ENCODE measurements around the gene KCNQ1. TPM values are rescaled to one million over a fixed set of nuclear protein-coding genes. Genes with fewer than 3 reads are reported as not detected.

Gene KCNQ1
- total RNA-seq, 2 donors from 2014 or later = 33.5 to 39.7 TPM

DNA sequence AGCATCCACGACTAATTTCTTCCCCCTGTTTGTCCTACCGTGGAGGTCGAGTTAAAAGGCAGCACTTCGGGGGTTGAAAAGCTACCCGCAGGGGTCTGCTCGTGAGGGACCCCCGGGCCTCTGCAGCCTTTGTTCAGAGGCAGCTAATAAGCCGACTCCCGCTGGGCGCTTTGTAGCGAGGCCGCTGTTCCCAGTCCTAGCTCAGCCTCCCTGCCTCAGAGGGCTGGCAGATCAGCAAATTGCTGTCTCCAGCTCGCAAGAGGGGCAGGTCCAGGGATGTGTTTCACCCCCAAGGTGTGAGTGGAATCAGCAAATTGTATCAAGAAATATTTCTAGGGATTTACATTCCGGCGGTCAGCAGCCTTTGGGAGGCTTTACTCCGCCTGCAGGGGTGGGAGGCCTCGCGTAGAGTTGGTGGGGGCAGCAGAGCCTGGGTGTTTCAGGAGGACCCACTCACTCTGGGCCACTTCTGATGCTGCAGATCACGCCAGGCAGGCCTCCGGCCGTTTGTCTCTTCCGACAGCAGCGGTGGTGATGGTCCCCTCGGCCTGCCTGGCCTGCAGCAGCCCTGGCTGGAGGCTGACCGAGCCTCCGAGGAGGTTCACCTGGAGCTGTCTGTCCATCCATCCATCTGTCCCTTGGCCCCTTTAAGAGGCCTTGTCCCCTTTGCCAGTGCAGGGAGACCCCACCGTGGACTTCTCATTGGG lies 276.6 kb downstream of the KCNQ1 start:
- intact Hi-C loops (cut with DNase I) = no loop called here
- ATAC-seq = no peak
- DNase-seq = no peak

DNA sequence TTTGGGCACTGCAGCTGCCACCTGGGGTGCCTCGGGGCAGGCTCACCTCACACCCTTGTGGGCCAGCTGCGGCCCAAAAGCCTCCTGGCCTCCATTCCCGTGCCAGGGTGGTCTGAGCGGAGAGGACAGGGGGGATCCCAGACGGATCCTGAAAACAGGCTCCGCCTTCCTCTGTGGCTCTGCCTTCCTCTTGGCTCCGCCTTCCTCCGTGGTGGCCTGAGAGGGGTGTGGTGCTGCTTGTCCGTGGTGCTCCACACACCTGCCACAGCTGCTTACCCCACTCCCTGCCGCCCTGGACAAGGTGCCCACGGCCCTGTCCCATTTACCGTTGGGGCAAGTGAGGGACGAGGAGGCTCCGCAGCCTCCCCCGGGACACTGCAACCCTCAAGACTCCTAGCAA lies 278.1 kb downstream of the KCNQ1 start:
- DNase-seq = no peak
- ATAC-seq = no peak
- intact Hi-C loops (cut with DNase I) = no loop called here

DNA sequence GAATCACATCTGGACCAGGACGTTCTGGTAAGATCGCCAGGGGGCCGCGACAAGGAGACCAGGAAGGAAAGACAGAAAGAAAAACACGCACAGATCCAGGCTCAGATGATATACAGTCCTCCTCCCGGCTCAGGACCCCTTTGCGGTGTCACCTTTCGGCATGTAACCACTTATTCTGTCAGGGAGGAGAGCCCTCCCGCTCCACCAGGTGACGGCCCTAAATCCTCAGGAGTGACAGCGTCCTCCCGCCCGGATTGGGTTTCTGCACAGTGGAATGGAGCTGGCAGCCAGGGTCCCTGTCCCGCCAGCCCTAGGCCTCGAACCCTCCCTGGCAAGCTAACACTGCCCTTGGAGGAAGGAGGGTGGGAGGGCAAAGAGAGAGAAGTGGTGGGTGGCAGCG lies 279.3 kb downstream of the KCNQ1 start:
- DNase-seq (no peak), ATAC-seq (no peak)
- intact Hi-C loops (cut with DNase I) = no loop called here

DNA sequence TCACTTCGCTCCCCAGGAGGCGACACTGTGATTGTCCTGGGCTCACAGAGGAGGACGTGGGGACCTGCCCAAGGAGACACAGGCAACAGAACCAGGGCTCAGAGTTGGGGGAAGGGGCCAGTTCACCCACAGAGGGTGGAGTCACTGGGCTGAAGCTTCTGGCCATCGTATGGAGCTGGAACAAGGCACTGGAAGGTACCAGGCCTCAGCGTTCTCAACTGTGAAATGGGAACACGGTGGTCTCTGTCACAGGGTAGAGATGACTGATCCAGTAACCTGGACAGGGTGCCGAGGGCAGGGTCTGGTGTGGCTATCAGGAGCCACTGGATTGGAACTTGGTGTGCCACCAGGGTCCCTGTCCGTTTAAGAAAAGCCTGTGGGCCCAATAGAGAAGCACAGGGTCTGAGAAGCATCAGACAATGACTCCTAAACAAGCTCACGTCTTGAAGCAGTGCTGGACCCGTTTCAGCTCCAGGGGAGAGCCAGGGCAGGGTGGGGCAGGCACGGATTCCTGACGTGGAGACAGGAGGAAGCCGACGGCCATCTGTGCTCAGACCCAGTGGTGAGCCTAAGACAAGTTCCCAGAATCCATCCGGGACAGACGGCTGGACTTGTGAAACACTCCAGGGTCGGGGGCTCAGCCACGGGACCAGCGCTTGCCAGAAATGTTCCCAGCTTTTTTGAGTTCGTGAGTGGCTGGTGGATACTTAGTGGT lies 280.0 kb downstream of the KCNQ1 start:
- DNase-seq (peak; percentile 54), ATAC-seq (peak; percentile 67 to 71)
- intact Hi-C loops (cut with DNase I) = no loop called here

DNA sequence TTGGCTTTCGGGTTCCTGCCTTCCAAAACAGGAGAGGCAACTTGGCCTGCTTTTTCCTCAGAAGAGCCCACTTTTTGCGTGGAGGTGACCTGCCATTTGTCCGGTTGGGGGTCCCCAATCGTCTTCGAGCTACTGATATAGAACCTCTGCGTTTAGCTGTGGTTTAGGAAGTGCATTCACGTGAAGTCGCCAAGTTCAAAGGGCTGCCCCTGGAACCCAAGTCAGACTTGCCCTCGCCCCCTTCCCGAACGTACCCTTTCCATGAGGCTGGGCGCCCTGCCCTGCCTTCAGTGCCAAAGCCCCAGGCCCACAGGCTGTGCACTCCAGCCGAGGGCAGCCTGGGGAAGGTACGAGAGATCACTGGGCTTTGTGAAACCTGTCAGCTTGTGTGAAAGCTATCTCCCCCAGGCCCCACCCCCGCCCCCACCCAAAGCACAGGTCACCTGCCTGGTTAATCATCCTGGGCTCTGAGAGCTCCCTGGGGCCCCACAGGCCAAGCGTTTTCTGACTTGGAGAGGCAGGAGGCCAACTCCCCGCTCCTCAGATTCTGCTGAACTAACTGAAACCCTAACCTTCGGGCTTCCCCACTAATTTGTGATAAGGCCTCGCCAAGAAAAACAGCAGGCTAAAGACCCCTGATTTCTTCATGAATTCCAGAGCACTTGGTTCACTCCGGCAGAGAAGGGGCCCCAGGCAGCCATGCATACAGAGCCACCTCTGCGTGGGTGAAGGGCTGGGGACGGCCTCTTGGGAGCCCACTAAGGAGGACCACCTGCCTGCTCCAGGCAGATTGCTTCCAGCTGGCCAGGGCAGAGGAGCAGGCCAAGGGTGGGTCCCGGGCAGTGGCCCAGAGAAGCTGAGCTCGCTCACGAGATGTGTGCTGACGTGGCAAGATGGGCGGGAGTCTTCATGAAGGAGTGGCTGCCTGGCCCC lies 280.8 kb downstream of the KCNQ1 start:
- ATAC-seq (peak; percentile 41 to 77), DNase-seq (peak; percentile 68)
- intact Hi-C loops (cut with DNase I) = no loop called here

DNA sequence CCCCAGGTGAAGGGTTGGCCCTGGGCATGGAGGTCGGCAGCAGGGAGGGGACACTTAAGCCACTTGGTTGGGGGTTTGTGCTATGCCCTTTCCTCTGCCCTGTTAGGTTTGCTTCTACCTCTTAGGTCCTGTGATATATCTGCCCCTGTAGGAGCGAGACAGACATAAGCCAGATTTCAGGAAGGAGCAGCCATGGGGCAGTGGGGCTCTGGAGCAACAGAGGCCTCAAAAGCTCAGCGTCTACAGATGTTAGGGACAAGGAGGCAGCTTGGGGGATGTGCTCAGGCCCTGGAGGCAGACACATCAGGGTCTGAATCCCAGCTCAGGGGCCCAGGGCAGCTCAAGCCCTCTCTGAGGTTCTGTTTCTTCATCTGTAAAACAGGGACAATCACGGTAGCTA lies 282.2 kb downstream of the KCNQ1 start:
- no peak for DNase-seq
- intact Hi-C loops (cut with DNase I) = no loop called here
- ATAC-seq = no peak

DNA sequence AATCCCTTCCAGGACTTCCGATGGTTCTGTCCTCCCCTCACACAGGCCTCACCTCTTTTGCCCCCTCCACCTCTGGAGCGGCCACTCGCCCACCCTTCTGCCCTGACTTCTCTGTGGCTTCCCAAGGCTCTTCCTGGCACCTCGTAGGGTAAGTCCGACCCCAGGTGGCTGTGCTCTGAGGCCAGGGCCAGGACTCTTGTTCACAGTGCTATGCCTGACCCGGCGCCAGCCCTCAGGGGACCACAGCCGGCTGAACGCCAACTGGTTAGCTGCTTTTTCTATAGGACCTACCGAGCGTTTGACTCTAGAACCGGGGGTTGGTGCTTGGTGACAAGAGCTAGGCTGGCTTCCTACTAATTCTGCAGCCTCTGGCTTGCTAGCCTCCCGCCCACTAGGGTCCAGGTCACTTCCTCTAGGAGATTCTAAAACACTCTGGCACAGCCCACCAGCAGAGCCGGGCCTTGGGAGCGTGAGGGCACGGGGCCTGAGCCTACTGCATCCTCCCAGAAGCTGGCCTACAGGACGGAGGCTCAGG lies 283.4 kb downstream of the KCNQ1 start:
- DNase-seq (no peak), ATAC-seq (no peak)
- intact Hi-C loops (cut with DNase I) = no loop called here

DNA sequence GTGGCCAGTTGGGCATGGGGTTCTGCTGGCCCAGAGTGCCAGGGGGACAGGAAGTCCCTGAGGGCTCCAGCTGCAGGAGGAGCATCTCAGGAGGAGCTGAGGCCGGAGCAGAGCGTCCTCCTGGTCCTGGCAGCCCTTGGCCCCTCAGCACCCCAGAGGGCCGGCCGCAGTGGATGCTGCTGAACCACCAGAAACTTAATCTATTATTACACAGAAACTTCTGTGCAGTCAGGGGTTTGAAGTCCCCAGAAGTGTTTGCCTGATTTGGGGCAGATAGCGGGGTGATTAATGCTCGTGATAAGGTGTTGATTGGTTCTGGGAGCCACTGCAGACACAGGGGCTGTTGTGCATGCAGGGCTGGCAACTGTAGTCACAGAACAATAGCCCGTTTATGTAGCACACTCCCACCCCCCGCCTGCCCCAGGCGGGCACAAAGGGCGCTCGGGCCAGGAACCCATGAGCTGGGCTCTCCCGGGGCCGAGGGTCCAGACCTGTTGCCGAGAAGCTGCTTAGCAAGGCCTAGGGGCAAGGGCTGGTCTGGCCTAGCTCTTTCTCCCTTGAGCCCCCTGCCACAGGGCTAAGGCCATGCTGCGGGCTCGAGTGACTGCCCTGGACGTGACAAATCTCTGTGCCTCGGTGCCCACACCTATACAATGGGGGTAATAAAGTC lies 284.0 kb downstream of the KCNQ1 start:
- DNase-seq = no peak
- no peak for ATAC-seq
- intact Hi-C loops (cut with DNase I) = no loop called here

DNA sequence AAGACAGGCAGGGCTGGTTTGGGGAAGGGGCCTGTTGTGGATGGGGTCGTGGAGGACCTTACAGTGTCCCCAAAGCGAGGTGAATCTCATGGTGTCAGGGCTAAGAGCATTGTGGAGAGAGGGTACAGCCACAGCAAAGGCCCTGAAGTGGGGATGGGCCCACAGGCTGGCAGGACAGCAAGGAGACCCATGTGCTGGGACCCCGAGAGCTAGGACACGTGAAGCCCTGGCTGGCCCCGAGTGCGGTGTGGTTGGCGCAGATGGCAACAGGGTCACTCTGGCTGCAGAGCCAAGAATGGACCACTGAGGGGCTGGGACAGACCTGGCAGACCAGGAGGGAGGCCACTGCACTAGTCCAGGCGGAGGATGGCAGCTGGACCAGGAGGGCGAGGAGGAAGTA lies 285.0 kb downstream of the KCNQ1 start:
- ATAC-seq = no peak
- intact Hi-C loops (cut with DNase I) = no loop called here
- no peak for DNase-seq

DNA sequence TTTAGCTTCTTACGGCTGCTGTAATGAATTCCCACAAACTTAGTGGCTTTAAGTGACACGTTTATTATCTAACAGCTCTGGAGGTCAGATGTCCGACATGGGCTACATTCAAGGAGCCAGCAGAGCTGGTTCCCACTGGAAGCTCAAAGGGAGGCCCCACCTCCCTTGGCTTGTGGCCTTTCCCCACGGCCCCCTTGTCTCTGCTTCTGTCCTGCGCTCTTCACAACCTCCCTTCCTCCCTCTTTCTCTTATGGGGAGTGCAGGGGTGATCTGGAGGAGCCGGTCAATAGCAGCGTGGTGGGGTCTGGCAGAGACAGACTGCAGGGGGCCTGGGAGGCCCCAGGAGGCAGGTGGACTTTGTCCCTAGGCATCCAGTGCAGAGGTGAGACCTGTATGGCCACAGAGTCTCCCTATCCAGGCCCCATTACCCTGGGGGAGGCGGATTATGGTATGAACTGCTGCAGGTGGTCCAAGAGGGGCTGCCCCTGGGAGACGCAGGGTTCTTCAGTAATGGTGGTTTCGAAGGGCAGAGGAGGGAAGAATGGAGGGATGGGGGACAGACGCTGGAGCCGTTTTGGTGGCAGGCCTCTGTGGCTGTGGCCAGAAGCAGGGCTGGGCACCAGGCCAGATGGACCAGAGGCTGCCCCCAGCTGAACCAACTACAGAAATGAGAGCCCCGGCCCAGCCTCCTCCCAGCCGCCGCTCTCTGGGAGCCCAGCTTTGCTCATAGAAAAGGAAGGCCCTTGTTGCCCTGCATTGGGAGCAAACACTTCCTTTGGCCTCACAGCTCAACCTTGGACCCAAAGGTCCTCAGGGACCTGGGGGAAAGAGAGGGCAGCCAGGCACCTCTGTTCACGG lies 285.7 kb downstream of the KCNQ1 start:
- ATAC-seq = peak; percentile 6 to 42
- intact Hi-C loops (cut with DNase I) = no loop called here
- no peak for DNase-seq

DNA sequence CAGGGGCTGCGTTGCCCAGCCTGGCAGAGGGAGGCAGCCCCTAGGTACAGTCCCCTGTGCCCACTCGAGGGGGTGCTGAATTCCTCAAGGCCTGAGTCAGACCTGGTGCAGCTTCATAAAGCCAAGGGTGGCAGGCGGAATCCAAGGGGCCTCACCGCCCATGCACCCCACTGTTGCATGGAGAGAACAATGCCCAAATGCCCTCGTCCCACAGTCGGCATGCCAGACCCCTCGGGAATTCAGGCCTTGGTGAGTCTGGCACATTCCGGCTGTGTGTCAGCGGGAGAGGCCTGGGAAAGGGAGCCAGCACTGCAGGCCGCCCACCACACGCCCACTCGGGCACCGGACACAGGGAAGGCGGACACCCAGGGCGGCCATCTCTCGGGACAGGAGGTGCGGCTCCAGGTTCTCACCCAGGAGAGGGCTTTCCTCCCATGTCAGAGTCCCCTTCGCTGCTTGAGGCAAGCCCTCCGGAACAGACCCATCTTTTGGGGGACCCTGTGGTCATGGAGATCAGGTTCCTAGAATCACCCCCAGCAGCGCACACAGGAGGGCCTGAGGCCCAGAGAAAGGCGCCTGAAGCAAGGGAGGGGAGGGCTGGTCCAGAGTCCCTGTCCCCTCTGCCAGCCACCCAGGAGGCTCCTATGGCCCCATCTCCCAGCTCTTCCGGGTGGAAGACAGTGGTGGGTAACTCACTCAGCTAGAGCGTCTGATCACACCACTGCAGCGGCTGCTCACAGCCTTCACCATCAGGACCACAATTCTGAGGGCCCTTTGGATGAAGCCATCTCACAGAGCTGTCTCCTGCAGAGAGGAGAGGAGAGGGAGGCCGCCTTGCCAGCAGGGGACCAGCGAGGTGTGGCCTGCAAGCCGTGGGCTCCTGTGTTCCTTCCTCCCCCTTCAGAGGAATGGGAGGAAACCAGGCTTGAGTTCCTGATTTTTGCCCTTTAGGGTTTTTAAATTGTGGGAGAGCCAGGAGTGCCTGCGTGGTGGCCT lies 286.6 kb downstream of the KCNQ1 start:
- ATAC-seq (no peak), DNase-seq (no peak)
- intact Hi-C loops (cut with DNase I) = no loop called here

DNA sequence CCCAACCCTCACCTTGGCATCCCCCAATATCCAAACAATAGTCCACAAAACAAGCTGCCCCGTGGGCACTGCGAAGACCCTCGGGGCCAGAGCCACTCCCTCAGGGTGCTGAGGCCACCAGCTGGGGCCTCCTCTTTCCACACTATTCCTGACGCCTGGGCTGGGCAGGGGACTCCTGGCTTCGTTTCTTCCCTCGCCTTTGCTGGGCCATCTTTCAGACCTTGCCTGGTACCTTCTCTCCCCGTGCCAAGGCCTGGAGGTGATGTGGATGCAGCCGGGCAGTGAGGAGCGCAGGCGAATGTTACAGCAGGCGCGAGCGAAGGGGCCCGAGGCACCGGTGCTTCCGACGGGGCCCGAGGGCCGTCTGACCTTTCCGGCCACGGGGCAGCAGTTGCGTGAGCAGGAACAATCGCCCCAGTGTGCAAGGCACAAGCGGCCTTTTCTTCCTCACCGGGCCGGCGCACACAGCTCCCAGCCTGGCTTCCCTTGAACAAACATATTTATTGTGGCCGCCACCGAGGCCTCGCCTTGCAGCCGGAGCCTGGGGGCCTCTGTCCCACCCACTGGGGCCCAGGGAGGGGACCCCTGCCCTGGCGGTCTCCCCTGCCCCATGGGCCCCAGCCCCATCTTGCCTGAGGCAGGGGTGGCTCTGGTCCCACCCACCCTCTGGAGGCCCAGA lies 287.6 kb downstream of the KCNQ1 start:
- intact Hi-C loops (cut with DNase I) = no loop called here
- ATAC-seq (no peak), DNase-seq (no peak)

DNA sequence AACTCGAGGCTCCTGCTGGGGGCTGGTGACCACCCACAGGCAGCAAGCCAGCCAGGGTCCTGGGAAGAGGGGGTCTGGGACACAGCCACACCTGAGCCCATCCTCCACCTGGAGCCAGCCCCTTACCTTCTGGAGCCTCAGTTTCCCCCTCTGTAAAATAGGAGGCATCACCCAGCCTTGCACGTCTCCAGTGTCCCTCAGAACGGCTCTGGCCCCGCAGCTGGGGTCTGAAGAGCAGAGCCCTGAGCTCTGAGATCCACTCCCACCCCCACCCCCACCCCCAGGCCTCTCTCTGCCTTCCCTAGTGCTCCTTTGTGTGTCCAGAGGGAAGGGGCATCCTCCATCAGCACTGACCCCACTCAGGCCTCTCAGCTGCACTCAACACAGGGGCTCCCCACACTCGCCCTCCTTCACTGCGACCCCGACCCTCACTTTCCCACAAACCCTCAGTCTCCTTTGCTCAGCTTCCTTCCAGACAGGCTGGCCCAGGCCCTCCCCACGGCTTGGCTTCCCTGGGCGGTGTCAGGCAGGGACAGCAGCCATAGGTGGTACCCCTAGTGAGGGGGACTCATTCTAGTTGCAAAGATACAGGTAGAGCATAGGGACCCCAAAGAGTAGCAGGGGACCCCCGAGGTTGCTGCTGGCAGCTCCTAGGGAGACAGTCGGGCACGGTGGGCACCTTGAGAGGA lies 288.3 kb downstream of the KCNQ1 start:
- ATAC-seq (no peak), DNase-seq (peak; percentile 16)
- intact Hi-C loops (cut with DNase I) = no loop called here

DNA sequence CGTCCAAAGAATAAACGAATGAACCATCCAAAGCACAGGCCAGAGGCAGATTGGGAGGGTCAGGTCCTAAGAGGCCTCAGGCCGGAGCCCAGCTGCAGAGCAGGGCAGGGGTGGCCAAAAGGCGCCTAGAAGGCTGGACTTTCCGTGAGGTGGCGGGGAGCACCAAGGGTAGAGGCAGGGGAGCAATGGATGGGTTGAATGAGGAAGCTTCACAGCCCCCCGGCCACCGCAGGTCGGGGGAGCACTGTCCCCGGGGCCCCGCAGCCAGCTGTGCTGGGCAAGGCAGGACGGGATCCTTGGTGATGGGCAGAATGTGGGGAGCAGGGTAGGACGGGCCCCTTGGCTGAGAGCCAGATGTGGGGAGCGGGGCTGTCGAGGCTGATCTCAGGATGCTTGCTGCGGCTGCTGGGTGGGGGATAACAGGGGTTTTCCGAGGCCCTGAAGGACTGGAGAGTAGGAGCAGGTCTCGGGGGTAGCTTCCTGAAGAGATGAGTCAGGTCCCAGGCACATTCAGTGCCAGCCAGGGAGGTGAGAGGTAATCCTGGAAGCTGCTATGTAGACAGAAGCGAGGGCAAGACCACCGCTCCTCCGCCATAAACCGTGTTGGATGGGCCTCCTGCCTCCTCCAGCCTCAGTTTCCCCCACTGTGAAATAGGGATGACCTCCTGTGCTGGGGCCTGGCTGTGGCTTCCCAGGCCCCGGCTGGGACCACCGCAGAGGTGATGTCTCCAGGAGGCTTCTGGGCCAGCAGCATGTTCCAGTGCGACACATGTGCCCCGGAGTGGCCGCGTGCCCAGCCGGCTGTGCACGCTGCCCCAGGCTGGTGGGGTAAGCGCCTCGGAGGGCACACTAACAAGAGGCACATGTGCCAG lies 289.6 kb downstream of the KCNQ1 start:
- no peak for ATAC-seq

DNA sequence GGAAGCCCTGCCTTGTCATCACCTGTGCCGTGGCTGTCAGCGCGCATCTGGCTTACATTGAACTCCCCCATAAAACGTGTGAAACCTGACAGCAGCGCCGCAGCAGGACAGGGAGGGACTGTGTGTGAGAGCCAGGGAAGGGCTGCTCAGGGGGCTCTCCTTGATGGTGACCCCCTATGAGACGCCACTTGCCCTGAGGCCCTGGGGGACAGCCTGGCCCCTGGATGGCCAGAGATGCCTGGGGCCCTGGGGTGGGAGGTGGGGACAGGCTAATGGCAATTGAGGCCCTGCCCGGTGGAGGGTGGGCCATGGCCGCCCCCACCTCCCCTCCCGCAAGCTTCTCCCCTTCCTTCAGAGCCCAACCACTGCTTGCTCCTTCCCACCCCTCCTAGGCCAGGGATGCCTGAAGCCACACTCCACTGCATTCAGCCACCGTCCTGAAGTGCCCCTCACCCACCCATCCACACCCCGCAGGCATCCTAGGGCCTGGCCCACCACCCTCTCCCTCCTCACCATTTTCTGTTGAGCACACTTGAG lies 290.3 kb downstream of the KCNQ1 start:
- no peak for ATAC-seq
- intact Hi-C loops (cut with DNase I) = no loop called here
- no peak for DNase-seq

More for the DNA sequence above, 289.6 kb downstream of the KCNQ1 start:
- intact Hi-C loops (cut with DNase I) = no loop called here
- DNase-seq = peak; percentile 21
